ENCODE measurements around the gene PRXL2C. TPM values are rescaled to one million over a fixed set of nuclear protein-coding genes. Genes with fewer than 3 reads are reported as not detected.

Gene PRXL2C
- polyA plus RNA-seq, 1 of the 3 experiments (the other 2 are of a cell fraction): 8.4 TPM

DNA sequence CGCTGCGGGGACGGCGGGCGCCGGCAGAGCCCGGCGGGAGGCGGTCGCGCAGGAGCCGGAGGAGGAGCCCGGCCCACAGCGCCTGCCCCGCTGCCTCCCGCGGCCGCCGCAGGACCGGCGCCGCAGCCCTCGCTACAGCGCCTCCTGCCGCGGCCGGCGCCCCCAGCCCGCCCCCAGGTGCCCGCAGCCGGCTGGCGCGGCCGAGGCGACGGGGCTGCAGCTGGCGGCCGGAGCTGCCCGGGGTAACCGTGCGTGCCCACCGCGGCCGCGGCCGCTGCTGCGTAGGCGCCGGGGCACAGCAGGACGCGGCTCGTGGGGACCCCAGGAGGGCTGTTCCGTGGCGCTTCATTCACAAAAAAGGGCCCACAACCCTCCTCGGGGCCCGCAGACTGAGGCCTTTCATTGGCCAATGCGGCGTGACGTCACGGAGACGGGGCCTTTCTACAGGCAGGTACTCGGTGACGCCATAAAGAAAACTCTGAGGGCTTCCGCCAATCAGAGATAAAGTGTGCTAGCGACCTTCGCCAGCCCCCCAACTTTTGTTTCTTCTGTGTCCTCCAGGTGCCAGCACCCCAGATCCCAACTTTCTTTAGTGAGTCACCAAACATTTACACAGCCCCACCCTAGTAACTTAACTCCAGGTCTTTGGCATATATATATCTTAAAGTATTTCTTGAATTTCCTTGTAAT lies 35.5 kb downstream of the PRXL2C start, which contains the start of gene CDC14B:
Gene CDC14B, minus strand, starts transcription at position 353 of the 690 bp plus-strand sequence. CDS start 465 bp downstream, outside the sequence.
- Histone ChIP-seq H3K36me3 (replicated peaks in 1 of 2; ENCODE audit: control insufficient read depth in 1 of 2, insufficient read depth in 2 of 2, low read length in 1 of 2) (no peaks in the 10 kb centered on the region), H3K9me2 (no peaks in the 10 kb centered on the region), H3K9me3 (no peaks in the 10 kb centered on the region), H3K4me2 (peak within 1 kb of the TSS; percentile 100), H3F3A (replicated peaks; ENCODE audit: insufficient read depth) (peaks cover 16% of the 10 kb centered on the region), H3K9ac (peak within 1 kb of the TSS; percentile 79), H3K27ac (ENCODE audit: low read depth in 2 of 2, low read length in 1 of 2) (peak within 1 kb of the TSS; percentile 47 to 75), H2AFZ (ENCODE audit: low read depth) (peak within 1 kb of the TSS; percentile 93), H3K79me2 (ENCODE audit: insufficient read depth) (peaks cover 41% of the 10 kb centered on the region), H4K20me1 (ENCODE audit: insufficient read depth) (peaks cover 10% of the 10 kb centered on the region), H3K4me3 (ENCODE audit: low read depth in 2 of 2, low read length in 1 of 2) (peak within 1 kb of the TSS; percentile 75 to 89), H3K27me3 (ENCODE audit: insufficient read depth) (no peaks in the 10 kb centered on the region), H3K4me1 (ENCODE audit: control insufficient read depth in 1 of 2, insufficient read depth in 2 of 2, low read depth in 1 of 2, low read length in 1 of 2) (peaks cover 0 to 11% of the 10 kb centered on the region in 2 experiments; a peak in 1 of 4 replicates)
- CTCF ChIA-PET: interaction anchor here (0.7 to 1.6 kb wide), 7 partner anchors 10 to 292 kb away, joined by 3 to 6 read pairs (median 3); no protein-coding TSS in a partner anchor
- POLR2A ChIA-PET: interaction anchor here (1.5 kb wide), 1 partner anchor 32 kb away, joined by 4 read pairs; no protein-coding TSS in a partner anchor
- DNase-seq: peak; percentile 94
- WGBS (ENCODE audit: low lambda C conversion rate): 1% methylated on average over 8 of the region's 66 CpGs
- TF ChIP-seq, protein P1, sequence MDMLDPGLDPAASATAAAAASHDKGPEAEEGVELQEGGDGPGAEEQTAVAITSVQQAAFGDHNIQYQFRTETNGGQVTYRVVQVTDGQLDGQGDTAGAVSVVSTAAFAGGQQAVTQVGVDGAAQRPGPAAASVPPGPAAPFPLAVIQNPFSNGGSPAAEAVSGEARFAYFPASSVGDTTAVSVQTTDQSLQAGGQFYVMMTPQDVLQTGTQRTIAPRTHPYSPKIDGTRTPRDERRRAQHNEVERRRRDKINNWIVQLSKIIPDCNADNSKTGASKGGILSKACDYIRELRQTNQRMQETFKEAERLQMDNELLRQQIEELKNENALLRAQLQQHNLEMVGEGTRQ (IDR thresholded peaks at IDR 0.05; ENCODE audit: borderline replicate concordance, low read depth, low read length): no peak
- TF ChIP-seq RFX5 (IDR thresholded peaks at IDR 0.05; ENCODE audit: low read length) (peak; percentile 95), NRF1 (IDR thresholded peaks at IDR 0.05; ENCODE audit: low read depth, low read length) (0 out of 2 replicates have a peak, but pooled peaks have one; percentile 2)
- TF ChIP-seq, protein P2, sequence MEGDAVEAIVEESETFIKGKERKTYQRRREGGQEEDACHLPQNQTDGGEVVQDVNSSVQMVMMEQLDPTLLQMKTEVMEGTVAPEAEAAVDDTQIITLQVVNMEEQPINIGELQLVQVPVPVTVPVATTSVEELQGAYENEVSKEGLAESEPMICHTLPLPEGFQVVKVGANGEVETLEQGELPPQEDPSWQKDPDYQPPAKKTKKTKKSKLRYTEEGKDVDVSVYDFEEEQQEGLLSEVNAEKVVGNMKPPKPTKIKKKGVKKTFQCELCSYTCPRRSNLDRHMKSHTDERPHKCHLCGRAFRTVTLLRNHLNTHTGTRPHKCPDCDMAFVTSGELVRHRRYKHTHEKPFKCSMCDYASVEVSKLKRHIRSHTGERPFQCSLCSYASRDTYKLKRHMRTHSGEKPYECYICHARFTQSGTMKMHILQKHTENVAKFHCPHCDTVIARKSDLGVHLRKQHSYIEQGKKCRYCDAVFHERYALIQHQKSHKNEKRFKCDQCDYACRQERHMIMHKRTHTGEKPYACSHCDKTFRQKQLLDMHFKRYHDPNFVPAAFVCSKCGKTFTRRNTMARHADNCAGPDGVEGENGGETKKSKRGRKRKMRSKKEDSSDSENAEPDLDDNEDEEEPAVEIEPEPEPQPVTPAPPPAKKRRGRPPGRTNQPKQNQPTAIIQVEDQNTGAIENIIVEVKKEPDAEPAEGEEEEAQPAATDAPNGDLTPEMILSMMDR (IDR thresholded peaks at IDR 0.05): 0 out of 2 replicates have a peak, but pooled peaks have one; percentile 7
- TF ChIP-seq, protein P3, sequence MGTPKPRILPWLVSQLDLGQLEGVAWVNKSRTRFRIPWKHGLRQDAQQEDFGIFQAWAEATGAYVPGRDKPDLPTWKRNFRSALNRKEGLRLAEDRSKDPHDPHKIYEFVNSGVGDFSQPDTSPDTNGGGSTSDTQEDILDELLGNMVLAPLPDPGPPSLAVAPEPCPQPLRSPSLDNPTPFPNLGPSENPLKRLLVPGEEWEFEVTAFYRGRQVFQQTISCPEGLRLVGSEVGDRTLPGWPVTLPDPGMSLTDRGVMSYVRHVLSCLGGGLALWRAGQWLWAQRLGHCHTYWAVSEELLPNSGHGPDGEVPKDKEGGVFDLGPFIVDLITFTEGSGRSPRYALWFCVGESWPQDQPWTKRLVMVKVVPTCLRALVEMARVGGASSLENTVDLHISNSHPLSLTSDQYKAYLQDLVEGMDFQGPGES (IDR thresholded peaks at IDR 0.05; ENCODE audit: low read depth, low read length): peak; percentile 54

DNA sequence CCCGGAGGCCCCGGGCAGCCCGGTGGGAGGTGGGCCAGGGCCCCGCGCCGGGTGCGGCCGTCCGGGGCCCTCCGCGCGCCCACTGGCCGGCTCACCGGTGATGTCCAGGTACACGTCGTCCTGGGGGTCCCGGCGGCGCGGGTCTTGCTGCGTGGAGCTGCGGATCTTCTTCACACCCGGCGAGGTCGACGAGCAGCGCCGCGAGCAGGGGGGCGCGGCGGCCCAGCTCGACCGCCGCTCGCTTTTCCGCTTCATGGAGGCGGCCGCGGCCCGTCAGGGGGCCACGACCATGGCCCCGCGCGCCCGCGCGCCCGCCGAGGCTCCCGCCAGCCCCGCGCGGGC lies 36.0 kb downstream of the PRXL2C start:
- peak overlapping the region; percentile 8 to 75; a peak in 1 of 4 replicates for H3K27ac ChIP-seq (ENCODE audit: low read depth in 2 of 2, low read length in 1 of 2)

More for the DNA sequence above, 36.0 kb downstream of the PRXL2C start:
- H2AFZ ChIP-seq (ENCODE audit: low read depth): peak overlapping the region; percentile 78
- no peaks in the 10 kb centered on the region for H3K36me3 ChIP-seq (replicated peaks in 1 of 2; ENCODE audit: control insufficient read depth in 1 of 2, insufficient read depth in 2 of 2, low read length in 1 of 2)
- no peaks in the 10 kb centered on the region for H3K9me3 ChIP-seq
- peak overlapping the region; percentile 75 to 89 for H3K4me3 ChIP-seq (ENCODE audit: low read depth in 2 of 2, low read length in 1 of 2)
- peak; percentile 61 for DNase-seq
- H3K79me2 ChIP-seq (ENCODE audit: insufficient read depth): peaks cover 46% of the 10 kb centered on the region
- H3K9me2 ChIP-seq: no peaks in the 10 kb centered on the region
- H3K9ac ChIP-seq: peak overlapping the region; percentile 79
- H3K4me1 ChIP-seq (ENCODE audit: control insufficient read depth in 1 of 2, insufficient read depth in 2 of 2, low read depth in 1 of 2, low read length in 1 of 2): peaks cover 0 to 11% of the 10 kb centered on the region in 2 experiments; a peak in 1 of 4 replicates
- H3K27me3 ChIP-seq (ENCODE audit: insufficient read depth): no peaks in the 10 kb centered on the region
- H3F3A ChIP-seq (replicated peaks; ENCODE audit: insufficient read depth): peaks cover 18% of the 10 kb centered on the region
- ChIA-PET POLR2A (interaction anchor here (1.5 kb wide), 1 partner anchor 31 kb away, joined by 4 read pairs; no protein-coding TSS in a partner anchor), CTCF (interaction anchor here (0.6 to 1.6 kb wide), 10 partner anchors 10 to 291 kb away, joined by 3 to 6 read pairs (median 3); no protein-coding TSS in a partner anchor)
- TF ChIP-seq TEAD4 (IDR thresholded peaks at IDR 0.05; ENCODE audit: borderline replicate concordance, insufficient read depth) (no peak), SMC3 (IDR thresholded peaks at IDR 0.05; ENCODE audit: low read depth, low read length) (no peak), EP300 (IDR thresholded peaks at IDR 0.05; ENCODE audit: borderline replicate concordance in 1 of 2, low read depth in 1 of 2, low read length in 1 of 2) (no peak), TAF1 (IDR thresholded peaks at IDR 0.05; ENCODE audit: borderline replicate concordance, low read depth, low read length) (no peak), ELF1 (IDR thresholded peaks at IDR 0.05) (no peak), FOXM1 (IDR thresholded peaks at IDR 0.05; ENCODE audit: low read depth) (no peak), RXRA (IDR thresholded peaks at IDR 0.05; ENCODE audit: borderline replicate concordance, low read depth) (no peak), JUND (IDR thresholded peaks at IDR 0.05) (no peak), RCOR1 (IDR thresholded peaks at IDR 0.05; ENCODE audit: low read length) (no peak), FOXJ3 (CRISPR knock-in tag; IDR thresholded peaks at IDR 0.05) (no peak), RAD21 (IDR thresholded peaks at IDR 0.05; ENCODE audit: low read length) (no peak), MXI1 (IDR thresholded peaks at IDR 0.05; ENCODE audit: low read depth, low read length) (no peak), CHD2 (IDR thresholded peaks at IDR 0.05; ENCODE audit: low read length, partially characterized antibody) (no peak), GATA2 (CRISPR knock-in tag; IDR thresholded peaks at IDR 0.05) (no peak), TCF12 (IDR thresholded peaks at IDR 0.05) (no peak), MEF2A (IDR thresholded peaks at IDR 0.05; ENCODE audit: borderline replicate concordance, low read depth) (no peak), YY1 (IDR thresholded peaks at IDR 0.05; ENCODE audit: low read depth) (no peak), POLR2AphosphoS5 (IDR thresholded peaks at IDR 0.05; ENCODE audit: low read depth, low read length) (no peak)
- TF ChIP-seq, protein P4, sequence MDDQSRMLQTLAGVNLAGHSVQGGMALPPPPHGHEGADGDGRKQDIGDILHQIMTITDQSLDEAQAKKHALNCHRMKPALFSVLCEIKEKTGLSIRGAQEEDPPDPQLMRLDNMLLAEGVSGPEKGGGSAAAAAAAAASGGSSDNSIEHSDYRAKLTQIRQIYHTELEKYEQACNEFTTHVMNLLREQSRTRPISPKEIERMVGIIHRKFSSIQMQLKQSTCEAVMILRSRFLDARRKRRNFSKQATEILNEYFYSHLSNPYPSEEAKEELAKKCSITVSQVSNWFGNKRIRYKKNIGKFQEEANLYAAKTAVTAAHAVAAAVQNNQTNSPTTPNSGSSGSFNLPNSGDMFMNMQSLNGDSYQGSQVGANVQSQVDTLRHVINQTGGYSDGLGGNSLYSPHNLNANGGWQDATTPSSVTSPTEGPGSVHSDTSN (IDR thresholded peaks at IDR 0.05): no peak
- WGBS (ENCODE audit: low lambda C conversion rate): no CpG with 5 or more reads among the region's 54 CpGs
- peaks cover 10% of the 10 kb centered on the region for H4K20me1 ChIP-seq (ENCODE audit: insufficient read depth)
- peak overlapping the region; percentile 100 for H3K4me2 ChIP-seq
